ENCODE results near the gene CACNA2D1. TPM values are rescaled to one million over a fixed set of nuclear protein-coding genes. Genes with fewer than 3 reads are reported as not detected.

Gene CACNA2D1
- polyA plus RNA-seq, 4 donors, result 21.2 to 31.9 (median 22.7) TPM

DNA sequence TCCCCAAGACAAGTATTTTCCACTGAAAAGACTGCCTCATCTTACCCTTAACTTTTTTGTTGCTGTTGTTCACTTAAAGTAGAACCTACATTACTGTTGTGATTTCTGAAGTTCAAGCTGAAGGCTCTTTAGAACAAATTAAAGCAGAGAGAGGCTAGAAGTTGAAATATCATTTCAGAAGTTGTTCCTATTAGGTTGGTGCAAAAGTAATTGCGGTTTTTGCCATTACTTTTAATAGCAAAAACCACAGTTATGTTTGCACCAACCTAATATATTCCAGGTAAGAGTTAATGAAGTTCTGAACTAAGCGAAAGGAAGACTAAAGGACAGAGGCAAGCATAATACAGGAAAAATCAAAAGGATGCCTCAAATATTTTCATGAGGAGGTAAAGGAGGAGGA lies 153.7 kb downstream of the CACNA2D1 start:
- DNase-seq (ENCODE audit: low read depth in 4 of 4, low spot score in 2 of 4), result no peak

GRCh38 chr7:82289152-82289535 lies 154.4 kb downstream of the CACNA2D1 start:
- DNase-seq (ENCODE audit: low read depth in 4 of 4, low spot score in 2 of 4), result no peak

DNA sequence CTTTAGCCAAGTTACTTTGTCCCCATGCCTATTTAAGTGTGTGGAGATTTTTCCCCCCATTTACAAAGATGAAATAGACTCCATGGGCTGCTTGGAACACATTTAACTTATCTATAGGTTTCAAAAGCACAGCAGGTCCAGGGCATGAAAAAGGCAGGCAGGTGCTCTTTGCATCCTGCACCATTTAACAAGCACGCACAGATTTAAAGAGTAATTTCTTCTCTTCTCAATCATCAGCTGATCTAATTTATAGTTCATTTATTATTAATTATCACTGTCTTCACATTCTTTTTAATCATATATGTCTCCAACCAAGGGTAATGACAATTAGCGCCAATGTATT lies 156.8 kb downstream of the CACNA2D1 start:
- DNase-seq (ENCODE audit: low read depth in 4 of 4, low spot score in 2 of 4), result no peak

- DNase-seq (ENCODE audit: low read depth in 4 of 4, low spot score in 2 of 4), result no peak
Measured at GRCh38 chr7:82286096-82286797, 157.3 kb downstream of the CACNA2D1 start.

GRCh38 chr7:82284936-82285519 lies 158.5 kb downstream of the CACNA2D1 start:
- DNase-seq (ENCODE audit: low read depth in 4 of 4, low spot score in 2 of 4), result no peak

GRCh38 chr7:82275342-82275741 lies 168.2 kb downstream of the CACNA2D1 start:
- no peak for DNase-seq (ENCODE audit: low read depth in 4 of 4, low spot score in 2 of 4)

GRCh38 chr7:82274681-82275080 lies 168.9 kb downstream of the CACNA2D1 start:
- no peak for DNase-seq (ENCODE audit: low read depth in 4 of 4, low spot score in 2 of 4)

GRCh38 chr7:82273886-82274285 lies 169.7 kb downstream of the CACNA2D1 start:
- DNase-seq (ENCODE audit: low read depth in 4 of 4, low spot score in 2 of 4), result no peak

DNA sequence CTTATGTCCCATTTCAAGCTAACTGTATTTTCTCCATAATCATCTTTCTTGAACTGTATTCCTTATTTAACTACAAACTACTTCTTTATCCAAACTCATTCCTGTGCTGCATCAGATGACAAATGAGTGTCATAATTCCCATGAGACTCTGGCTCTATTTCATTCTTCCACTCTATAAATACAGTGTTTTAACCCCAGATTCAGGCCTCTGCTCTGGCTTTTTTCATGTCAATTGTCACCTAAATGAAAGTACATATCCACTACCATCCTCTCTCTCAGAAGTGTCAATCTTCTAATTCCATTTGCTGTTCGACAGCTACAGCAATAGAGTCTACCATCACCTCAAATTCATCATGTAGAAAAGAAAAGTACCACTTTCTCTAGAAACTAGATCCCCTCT lies 172.7 kb downstream of the CACNA2D1 start:
- DNase-seq (ENCODE audit: low read depth in 4 of 4, low spot score in 2 of 4), result no peak

- no peak for DNase-seq (ENCODE audit: low read depth in 4 of 4, low spot score in 2 of 4)
Measured at GRCh38 chr7:82268632-82269031, 174.9 kb downstream of the CACNA2D1 start.

DNA sequence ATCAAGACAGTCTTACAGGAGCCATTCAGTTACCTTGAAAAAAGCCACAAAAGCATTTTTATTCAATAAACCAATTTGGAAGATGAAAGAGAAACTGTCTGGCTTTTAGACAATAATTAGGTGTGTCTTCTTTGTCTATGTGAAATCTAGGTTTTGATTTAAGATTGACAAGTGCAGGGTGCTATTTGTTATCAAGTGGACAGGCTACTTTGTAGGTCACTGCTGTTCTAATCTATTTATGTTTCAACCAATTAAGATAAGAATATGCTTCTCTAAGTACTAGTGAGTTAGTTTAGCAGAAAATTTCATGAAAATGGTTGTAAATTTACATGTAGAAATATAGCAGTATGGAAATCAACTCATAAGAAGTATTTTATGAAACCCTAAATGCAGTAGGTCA lies 177.5 kb downstream of the CACNA2D1 start:
- no peak for DNase-seq (ENCODE audit: low read depth in 4 of 4, low spot score in 2 of 4)

- no peak for DNase-seq (ENCODE audit: low read depth in 4 of 4, low spot score in 2 of 4)
Measured at GRCh38 chr7:82264783-82265305, 178.7 kb downstream of the CACNA2D1 start.

- no peak for DNase-seq (ENCODE audit: low read depth in 4 of 4, low spot score in 2 of 4)
Measured at GRCh38 chr7:82263920-82264782, 179.4 kb downstream of the CACNA2D1 start.

- no peak for DNase-seq (ENCODE audit: low read depth in 4 of 4, low spot score in 2 of 4)
Measured at GRCh38 chr7:82258181-82258580, 185.4 kb downstream of the CACNA2D1 start.

DNA sequence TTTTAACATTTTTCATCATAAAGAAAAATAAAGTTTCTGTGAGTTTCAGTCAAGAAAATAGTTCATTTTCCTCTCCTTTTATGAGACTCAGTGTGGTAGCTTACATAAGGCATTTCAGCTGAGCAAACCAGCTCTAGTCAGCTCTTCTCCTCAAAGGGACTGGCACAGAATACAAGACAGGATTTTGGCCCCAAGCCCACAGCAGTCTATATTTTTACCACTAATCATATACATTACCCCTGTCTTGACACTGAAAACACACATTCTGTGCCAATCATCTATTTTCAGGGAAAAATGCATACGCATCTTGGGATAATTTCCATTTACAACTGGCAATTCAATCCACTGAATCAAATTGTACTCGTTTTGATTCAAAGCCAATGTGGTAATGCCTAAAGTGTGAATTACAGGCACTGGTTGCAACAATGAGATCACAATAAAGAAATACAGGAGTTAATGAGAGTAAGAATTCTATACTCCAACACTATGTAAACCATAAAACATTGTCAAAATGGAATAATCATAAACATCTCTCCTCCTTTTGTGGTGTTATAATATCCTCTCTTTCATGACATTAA lies 186.4 kb downstream of the CACNA2D1 start:
- DNase-seq (ENCODE audit: low read depth in 4 of 4, low spot score in 2 of 4), result no peak

DNA sequence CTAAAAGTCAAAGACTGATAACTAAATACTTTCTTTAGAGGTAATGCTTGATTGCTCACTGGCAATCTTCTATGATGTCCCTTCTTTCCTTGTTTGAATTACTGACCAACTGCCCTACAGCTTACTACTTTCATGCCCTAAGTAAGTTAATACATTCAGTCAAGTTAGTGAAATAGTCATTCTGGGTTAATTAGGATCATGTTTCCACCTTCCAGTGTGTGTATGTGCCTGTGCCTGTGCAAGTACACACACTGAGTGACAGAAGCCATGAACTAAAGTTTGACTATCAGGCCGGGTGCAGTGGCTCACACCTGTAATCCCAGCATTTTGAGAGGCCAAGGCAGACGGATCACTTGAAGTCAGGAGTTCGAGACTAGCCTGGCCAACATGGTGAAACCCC lies 187.9 kb downstream of the CACNA2D1 start:
- DNase-seq (ENCODE audit: low read depth in 4 of 4, low spot score in 2 of 4), result no peak

DNA sequence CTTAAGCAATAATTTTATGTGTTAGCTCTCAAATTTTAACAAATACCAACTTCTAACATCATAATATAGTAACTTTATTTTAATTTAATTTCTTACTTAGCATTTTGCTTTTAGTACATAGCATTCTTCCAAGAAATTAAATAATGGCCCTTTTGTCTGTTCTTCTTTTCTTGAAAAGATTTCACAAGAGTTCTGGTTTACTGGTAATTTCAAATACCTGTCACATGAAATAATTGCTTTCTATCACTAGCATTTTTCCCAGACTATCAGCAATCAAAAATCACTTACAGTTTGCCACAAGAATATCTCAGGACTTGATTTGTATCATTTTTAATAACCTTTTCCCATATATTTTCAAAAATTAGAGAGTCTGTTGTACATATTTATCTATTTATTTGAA lies 193.0 kb downstream of the CACNA2D1 start:
- no peak for DNase-seq (ENCODE audit: low read depth in 4 of 4, low spot score in 2 of 4)

DNA sequence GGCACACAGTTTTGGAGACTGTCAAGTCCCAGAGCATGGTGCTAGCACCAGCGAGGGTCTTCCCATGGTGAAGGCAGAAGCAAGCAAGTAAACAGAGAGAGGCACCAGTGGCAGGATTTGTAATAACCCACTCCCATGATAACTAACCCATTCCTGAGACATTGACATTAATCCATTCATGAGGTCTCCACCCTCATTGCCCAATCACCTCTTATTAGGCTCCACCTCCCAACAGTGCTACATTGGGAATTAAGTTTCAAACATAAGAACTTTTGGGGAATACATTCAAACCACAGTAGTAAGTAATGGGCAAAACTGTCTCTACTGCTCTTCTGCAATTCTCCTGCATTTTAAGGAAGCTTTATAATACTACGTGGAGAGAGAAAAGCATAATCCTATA lies 193.6 kb downstream of the CACNA2D1 start:
- no peak for DNase-seq (ENCODE audit: low read depth in 4 of 4, low spot score in 2 of 4)

DNA sequence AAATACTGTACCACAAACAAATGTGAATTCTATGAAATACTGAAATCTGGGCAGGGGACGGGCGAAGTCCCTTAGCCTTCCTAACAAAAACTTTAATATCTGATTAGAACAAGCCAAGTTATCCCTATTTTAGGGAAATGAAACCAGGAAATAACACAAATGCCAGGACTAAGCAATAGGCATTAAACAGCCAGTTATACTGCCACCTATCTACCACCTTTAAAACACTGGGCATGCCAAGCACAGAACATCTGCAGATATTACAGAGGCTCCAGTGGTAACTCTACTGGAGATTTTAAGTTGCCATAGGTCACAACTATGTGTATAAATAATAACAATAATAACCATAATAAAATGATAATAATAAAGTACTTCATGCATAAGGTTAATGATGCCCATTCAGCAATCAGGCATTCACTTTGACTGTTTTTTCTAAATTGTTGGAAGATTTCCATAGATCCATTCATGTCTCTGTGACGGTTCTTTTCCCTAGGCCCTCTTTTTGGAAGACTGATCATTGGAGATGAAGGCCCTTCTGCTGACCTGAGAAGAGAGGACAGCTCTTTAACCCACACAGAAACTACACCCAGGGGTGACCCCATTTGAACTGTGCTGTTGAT lies 195.7 kb downstream of the CACNA2D1 start:
- no peak for DNase-seq (ENCODE audit: low read depth in 4 of 4, low spot score in 2 of 4)

DNA sequence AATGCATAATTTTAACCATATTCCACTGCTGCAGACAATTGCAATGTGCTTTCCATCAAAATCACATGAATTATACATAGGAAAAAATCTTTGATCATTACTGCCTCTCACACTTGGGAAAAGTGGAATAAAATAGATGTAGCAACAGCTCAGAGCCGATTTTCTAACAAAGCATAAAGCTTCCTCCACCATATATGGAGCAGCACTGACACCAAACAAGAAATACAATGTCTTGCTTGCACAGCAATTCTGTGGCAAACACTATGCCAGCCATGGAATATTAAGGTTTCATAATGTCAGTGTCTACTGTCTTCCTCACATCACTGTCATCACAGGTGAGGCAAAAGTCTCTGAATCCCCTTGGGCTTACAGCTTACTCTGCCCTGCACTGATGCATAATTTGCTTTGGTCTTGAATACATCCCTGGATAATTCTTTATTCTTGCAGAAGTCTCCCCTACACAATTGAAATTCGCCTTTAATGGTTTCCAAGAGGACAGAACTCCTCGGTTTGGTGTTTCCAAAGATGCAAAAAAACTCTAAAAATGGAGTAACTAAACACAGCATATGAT lies 198.5 kb downstream of the CACNA2D1 start:
- no peak for DNase-seq (ENCODE audit: low read depth in 4 of 4, low spot score in 2 of 4)
